HG03469 (cell line): ENCODE results near the gene PRC1.

Experiments used
- ATAC-seq: cut with Tn5 transposase; IDR thresholded peaks from one replicate; pipeline ENCODE4 v1.9.1; 2021; ENCODE audit warnings: mild to moderate bottlenecking, moderate library complexity, moderate number of reproducible peaks; ENCODE audit not compliant: unreplicated experiment

PRC1 gene

GRCh38 chr15:90989040-90989768 lies 5.1 kb downstream of the PRC1 start:
- no peak for ATAC-seq

GRCh38 chr15:90988296-90988695 lies 6.0 kb downstream of the PRC1 start:
- ATAC-seq, result no peak

GRCh38 chr15:90987561-90988141 lies 6.7 kb downstream of the PRC1 start:
- ATAC-seq, result no peak

DNA sequence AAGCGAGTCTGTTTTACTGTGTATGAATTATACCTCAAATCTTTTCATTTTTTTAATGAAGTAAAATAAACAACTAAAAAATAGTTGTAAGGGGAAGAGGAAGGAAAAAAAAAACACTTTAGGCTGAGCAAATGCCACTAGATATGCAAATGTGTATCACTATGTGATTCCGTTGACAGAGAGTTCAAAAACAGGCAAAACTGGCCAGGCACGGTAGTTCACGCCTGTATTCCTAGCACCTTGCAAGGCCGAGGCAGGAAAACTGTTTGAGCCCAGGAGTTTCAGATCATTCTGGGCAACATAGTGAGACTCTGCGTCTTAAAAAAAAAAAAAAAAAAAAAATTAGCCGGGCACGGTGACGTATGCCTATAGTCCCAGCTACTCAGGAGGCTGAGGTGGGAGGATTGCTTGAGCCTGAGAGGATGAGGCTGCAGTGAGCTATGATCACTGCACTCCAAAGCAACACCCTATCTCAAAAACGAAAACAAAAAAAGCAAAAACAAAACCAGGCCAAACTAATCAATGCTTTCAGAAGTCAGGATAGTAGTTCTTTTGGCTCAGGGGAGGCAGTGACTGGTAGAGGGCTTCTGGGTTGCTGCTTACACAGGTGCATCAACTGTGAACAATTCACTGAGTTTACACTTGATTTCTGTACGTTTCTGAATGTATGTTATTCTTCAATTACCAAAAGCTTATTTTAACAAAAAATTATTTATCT lies 7.4 kb downstream of the PRC1 start:
- peak; percentile 33 for ATAC-seq

DNA sequence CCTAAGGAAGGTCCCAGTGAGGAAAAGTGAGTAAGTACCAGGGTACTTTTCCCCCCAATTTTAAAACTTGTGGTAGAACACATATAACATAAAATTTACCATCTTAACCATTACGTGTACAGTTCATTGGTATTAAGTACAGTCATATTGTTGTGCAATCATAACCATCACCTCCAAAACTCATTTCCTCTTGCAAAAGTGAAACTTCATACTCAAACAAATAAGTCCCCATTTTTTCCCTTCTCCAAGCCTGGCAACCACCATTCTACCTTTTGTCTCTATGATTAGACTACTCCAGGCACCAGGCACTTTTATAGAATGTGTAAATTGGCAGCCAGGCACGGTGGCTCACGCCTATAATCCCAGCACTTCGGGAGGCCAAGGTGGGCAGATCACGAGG lies 12.2 kb downstream of the PRC1 start:
- ATAC-seq, result peak; percentile 14

- peak; percentile 72 for ATAC-seq
Observed at GRCh38 chr15:90981681-90982080, 12.7 kb downstream of the PRC1 start.

- ATAC-seq, result no peak
Observed at GRCh38 chr15:90979582-90979981, 14.8 kb downstream of the PRC1 start.

DNA sequence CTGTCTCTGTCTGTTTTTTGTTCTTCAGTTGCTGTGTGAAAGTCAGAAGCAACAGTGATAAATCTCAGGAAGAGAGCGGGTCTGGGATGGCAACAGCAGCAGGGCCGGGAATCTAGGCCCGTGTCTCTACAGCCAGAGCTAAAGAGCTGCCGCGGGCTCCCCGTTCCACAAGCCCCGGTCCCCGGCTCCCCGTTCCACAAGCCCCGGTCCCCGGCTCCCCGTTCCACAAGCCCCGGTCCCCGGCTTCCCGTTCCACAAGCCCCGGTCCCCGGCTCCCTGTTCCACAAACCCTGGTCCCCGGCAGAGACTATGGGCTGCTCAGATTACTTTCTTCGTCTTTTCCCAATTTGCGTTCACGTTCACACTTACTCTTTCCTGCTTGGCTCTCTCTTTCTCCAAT lies 20.1 kb downstream of the PRC1 start:
- ATAC-seq, result no peak

DNA sequence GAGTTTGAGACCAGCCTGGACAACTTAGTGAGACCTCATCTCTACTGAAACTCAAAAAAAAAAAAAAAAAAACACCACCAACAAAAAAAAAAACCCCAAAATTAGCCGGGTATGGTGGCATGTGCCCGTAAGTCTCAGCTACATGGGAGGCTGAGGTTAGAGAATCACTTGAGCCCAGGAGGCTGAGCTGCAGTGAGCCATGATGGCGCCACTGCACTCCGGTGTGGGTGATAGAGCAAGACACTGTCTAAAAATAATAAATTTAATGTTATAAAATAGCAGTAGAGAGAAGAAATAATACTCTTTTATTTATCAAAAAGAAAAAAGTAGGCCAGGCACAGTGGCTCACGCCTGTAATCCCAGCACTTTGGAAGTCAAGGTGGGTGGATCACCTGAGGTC lies 22.2 kb downstream of the PRC1 start:
- ATAC-seq, result no peak

GRCh38 chr15:90970274-90970673 lies 24.1 kb downstream of the PRC1 start:
- ATAC-seq, result no peak

- no peak for ATAC-seq
Observed at GRCh38 chr15:90968434-90968833, 25.9 kb downstream of the PRC1 start.

DNA sequence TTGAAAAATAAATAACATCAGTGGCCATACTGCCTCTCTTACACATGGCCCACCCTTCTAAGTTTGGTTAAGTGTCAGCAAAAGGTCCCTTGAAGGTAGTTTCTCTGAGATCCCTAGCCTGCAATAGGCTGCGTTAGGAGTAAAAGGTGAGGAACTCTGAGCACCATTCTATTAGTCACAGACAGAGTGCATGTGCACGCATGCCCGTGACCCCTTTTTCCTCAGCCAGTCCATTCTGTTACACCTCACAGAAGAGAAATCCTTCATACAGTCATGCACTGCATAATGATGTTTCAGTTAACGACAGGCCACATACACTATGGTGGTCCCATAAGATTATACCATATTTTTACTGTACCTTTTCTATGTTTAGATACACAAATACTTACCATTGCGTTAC lies 27.1 kb downstream of the PRC1 start:
- no peak for ATAC-seq

- ATAC-seq, result no peak
Observed at GRCh38 chr15:90966262-90966661, 28.1 kb downstream of the PRC1 start.

DNA sequence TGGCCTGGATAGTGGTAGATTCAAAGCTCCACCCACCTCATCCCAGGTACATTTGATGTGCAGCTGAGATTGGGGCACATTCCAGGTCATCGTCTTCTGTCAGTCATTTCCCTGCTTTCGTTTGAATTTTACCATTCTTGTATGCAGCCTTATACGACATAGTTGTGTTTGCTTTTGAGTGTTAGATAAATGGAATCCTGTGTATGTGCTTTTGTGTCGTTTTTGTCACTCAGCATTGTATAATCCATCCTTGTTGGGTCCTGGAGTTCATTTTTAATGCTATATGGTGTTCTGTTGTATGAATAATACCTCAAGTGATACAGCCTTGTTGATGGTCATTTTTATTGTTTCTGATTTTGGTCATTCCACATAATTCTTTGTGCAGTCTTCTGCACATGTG lies 32.3 kb downstream of the PRC1 start:
- ATAC-seq, result no peak

- ATAC-seq, result no peak
Observed at GRCh38 chr15:90960298-90961091, 33.8 kb downstream of the PRC1 start.

DNA sequence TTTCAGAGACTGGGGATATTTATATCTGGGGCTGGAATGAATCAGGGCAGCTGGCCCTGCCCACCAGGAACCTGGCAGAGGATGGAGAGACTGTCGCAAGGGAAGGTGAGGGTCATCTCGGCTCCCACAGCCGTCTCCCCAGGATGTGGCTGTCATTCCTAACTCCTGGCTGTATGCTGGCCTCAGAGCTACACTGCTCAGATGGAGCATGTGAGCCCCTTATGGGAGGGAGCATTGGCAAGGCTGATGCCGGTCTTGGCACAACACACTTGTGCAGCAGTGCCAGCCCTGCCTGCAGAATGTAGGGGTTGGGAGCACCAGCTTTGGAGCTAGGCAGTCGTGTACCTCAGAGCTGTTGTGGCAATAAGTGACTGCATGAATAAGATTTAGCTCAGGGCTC lies 34.4 kb downstream of the PRC1 start:
- ATAC-seq, result no peak

- ATAC-seq, result no peak
Observed at GRCh38 chr15:90959028-90959595, 35.2 kb downstream of the PRC1 start.

- no peak for ATAC-seq
Observed at GRCh38 chr15:90957791-90958190, 36.5 kb downstream of the PRC1 start.

DNA sequence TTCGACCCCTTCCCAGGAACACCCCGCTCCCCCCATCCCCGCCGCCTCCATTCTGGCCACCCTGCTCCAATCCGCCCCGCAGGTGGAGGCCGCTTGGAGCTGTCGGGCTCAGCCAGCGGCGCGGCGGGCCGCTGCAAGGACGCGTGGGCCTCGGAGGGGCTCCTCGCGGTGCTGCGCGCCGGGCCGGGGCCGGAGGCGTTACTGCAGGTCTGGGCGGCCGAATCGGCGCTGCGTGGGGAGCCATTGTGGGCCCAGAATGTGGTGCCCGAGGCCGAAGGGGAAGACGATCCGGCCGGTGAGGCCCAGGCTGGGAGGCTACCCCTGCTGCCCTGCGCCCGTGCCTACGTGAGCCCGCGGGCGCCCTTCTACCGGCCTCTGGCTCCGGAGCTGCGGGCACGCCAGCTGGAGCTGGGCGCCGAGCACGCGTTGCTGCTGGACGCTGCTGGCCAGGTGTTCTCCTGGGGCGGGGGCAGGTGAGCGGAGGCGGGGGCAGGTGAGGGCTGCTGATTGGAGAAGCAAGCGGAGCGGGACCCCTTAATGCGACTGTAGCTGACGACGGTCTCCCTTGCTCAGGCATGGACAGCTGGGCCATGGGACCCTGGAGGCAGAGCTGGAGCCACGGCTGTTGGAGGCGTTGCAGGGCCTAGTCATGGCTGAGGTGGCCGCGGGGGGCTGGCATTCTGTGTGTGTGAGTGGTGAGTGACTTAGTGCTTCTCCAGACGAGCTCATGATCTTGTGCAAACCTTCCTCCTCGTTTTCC lies 37.1 kb downstream of the PRC1 start:
- ATAC-seq, result no peak

GRCh38 chr15:90956274-90957030 lies 37.9 kb downstream of the PRC1 start:
- ATAC-seq, result no peak
